Jurkat, Clone E6-1 (cell line): Measurements from ENCODE around the gene ZNF697.
"Not testable (repeated sequence)": the region's sequence is repeated elsewhere in the genome, so short reads cannot be mapped to it uniquely, and the experiment has no call there.

Experiments used
- DNase-seq: peaks from one replicate; pipeline ENCODE4 v3.0.0-alpha.2; 2011; ENCODE audit warnings: low read depth, low spot score
- H3K4me3 ChIP-seq: 2 replicates; pipeline ENCODE4 v1.5.1; 2011; ENCODE audit warnings: mild to moderate bottlenecking, low read length, control low read depth, moderate library complexity

ZNF697 gene

DNA sequence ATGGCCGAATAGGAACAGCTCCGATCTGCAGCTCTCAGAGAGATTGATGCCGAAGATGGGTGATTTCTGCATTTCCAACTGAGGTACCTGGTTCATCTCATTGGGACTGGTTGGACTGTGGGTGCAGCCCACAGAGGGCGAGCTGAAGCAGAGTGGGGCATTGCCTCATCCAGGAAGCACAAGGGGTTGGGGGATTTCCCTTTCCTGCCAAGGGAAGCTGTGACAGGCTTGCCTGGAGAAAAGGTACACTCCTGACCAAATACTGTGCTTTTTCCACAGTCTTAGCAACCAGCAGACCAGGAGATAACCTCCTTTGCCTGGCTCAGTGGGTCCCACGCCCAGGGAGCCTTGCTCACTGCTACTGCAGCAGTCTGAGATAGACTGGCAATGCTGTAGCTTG, 74.2 kb downstream of the ZNF697 start:
- H3K4me3 ChIP-seq: no peak overlapping the region
- no peak for DNase-seq

DNA sequence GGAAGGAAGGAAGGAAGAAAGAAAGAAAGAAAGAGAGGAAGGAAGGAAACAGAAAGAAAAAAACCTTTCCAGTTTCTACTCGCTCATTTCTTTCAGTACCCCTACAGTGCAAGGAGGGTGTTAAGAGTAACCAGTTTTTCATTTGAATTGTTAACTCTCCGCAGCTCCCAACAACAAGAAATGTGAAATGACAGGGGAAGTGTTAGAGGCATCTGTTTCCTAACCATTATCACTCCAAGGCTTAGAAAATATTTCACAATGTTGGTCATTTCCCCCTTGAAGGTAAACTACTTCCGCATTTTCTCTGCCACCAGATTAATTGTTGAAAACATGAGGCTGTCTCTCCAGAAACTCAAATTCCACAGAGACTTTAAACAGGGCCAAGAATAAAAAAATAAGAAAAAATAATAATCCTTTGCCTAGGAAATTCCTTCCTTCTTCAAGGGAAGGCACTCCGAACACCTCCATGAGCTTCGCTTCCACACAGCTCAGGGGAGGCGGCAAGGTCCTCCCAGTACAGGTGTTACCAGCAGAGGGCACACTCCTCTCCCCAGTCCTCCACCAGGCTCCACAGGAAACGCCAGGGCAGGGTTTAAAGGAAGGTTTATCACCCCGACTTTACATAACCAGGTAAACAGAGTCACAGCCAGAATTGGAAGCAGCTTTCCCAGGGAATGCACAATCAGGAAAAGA, 78.0 kb downstream of the ZNF697 start:
- not testable (repeated sequence) for H3K4me3 ChIP-seq, DNase-seq
